H1 (cell line): ENCODE measurements around the gene CACNB4. TPM values are rescaled to one million over a fixed set of nuclear protein-coding genes. Genes with fewer than 3 reads are reported as not detected.

Experiments used
- CTCF ChIA-PET: fragments of 300-600 bp; sonication (Branson Sonifier 250); formaldehyde crosslinking; loops from one replicate; lab custom pipeline; 2021; ENCODE audit not compliant: partially characterized antibody; lab: Charles Lee
- POLR2A ChIA-PET: fragments of 300-600 bp; sonication (Branson Sonifier 250); formaldehyde crosslinking; loops from one replicate; lab custom pipeline; 2021; ENCODE audit warnings: inconsistent platforms; ENCODE audit not compliant: partially characterized antibody; lab: Charles Lee
- DNase-seq, 2 experiments: peaks; one replicate each; pipeline versions ENCODE4 v3.0.0 to v3.0.0-alpha.2; 2010 to 2022; ENCODE audit warnings: low spot score in 2 of 2, low read depth in 1 of 2, mixed read lengths in 1 of 2
- FAIRE-seq: peaks from 2 replicates; lab custom pipeline; 2011; peaks lifted over from hg19 to GRCh38; lab: Jason Lieb, UNC
- H2AFZ ChIP-seq: 2 replicates; pipeline ENCODE4 v1.8.1; 2012; ENCODE audit warnings: low read length, inconsistent platforms
- H2AK5ac ChIP-seq: 2 replicates; pipeline ENCODE4 v1.6.1; 2013; ENCODE audit warnings: low read depth, low read length
- H2BK120ac ChIP-seq: replicated peaks from 2 replicates; pipeline ENCODE3; 2013; ENCODE audit warnings: low read depth, low read length, inconsistent platforms
- H2BK12ac ChIP-seq: 2 replicates; pipeline ENCODE4 v1.6.1; 2013; ENCODE audit warnings: low read depth, low read length
- H2BK15ac ChIP-seq: 2 replicates; pipeline ENCODE4 v1.6.1; 2013; ENCODE audit warnings: low read length
- H2BK20ac ChIP-seq: 2 replicates; pipeline ENCODE4 v1.6.1; 2013; ENCODE audit warnings: low read length
- H2BK5ac ChIP-seq: 2 replicates; pipeline ENCODE4 v1.6.1; 2013; ENCODE audit warnings: low read depth, low read length
- H3K14ac ChIP-seq: 2 replicates; pipeline ENCODE4 v1.6.1; 2013; ENCODE audit warnings: inconsistent platforms; ENCODE audit not compliant: insufficient read length
- H3K18ac ChIP-seq: 2 replicates; pipeline ENCODE4 v1.6.1; 2013; ENCODE audit warnings: low read length; ENCODE audit errors: extremely low read depth
- H3K23ac ChIP-seq: 2 replicates; pipeline ENCODE4 v1.6.1; 2013; ENCODE audit warnings: inconsistent platforms; ENCODE audit not compliant: insufficient read length
- H3K23me2 ChIP-seq: 2 replicates; pipeline ENCODE4 v1.6.1; 2013; ENCODE audit warnings: low read depth, low read length
- H3K27ac ChIP-seq: 2 replicates; pipeline ENCODE4 v1.6.1; 2011; ENCODE audit warnings: low read depth, low read length, inconsistent platforms
- H3K27me3 ChIP-seq, 4 experiments: replicated peaks in 1 of 4; 1 replicate in 1 of 4; 2 replicates in 3 of 4; pipeline versions ENCODE4 v1.6.1 to v1.8.1; 2011 to 2013; ENCODE audit warnings: low read length in 3 of 4, mild to moderate bottlenecking in 3 of 4, inconsistent platforms in 2 of 4, mixed read lengths in 2 of 4, moderate library complexity in 1 of 4; ENCODE audit not compliant: control insufficient read depth in 3 of 4, insufficient read depth in 3 of 4; ENCODE audit errors: extremely low read depth in 1 of 4
- H3K36me3 ChIP-seq, 4 experiments: 2 replicates each; pipeline versions ENCODE4 v1.6.1 to v1.8.1; 2011 to 2013; ENCODE audit warnings: mild to moderate bottlenecking in 4 of 4, low read length in 3 of 4, moderate library complexity in 2 of 4, control low read depth in 1 of 4, inconsistent platforms in 1 of 4; ENCODE audit not compliant: insufficient read depth in 4 of 4, control insufficient read depth in 2 of 4
- H3K4ac ChIP-seq: replicated peaks from 2 replicates; pipeline ENCODE3; 2013; ENCODE audit warnings: low read length, low read depth, mixed read lengths, inconsistent platforms; ENCODE audit not compliant: insufficient read length
- H3K4me1 ChIP-seq, 4 experiments: replicated peaks in 1 of 4; 1 replicate in 1 of 4; 2 replicates in 3 of 4; pipeline versions ENCODE4 v1.6.1 to v1.8.1; 2011 to 2013; ENCODE audit warnings: low read length in 3 of 4, inconsistent platforms in 2 of 4, mixed read lengths in 1 of 4; ENCODE audit not compliant: insufficient read depth in 4 of 4, control insufficient read depth in 3 of 4
- H3K4me2 ChIP-seq, 2 experiments: 2 replicates each; pipeline versions ENCODE4 v1.6.1 to v1.8.1; 2011 to 2013; ENCODE audit warnings: low read depth in 2 of 2, low read length in 2 of 2, control low read depth in 1 of 2, inconsistent platforms in 1 of 2, mild to moderate bottlenecking in 1 of 2; ENCODE audit not compliant: insufficient read depth in 1 of 2
- H3K4me3 ChIP-seq, 4 experiments: fragments of 200-600, 300-600 bp in 1 of 4; sonication (generic), shearing (Covaris generic), sonication (Bioruptor Twin) in 1 of 4; 2 replicates each; pipeline versions ENCODE4 v1.5.1 to v1.8.1; 2011 to 2016; ENCODE audit warnings: low read length in 4 of 4, low read depth in 3 of 4, control low read depth in 2 of 4, inconsistent platforms in 2 of 4, mild to moderate bottlenecking in 2 of 4, mixed read lengths in 1 of 4, moderate library complexity in 1 of 4; ENCODE audit not compliant: insufficient read depth in 2 of 4; ENCODE audit errors: extremely low read depth in 1 of 4
- H3K56ac ChIP-seq: replicated peaks from 2 replicates; pipeline ENCODE3; 2013; ENCODE audit warnings: low read depth, mild to moderate bottlenecking, mixed read lengths, low read length, inconsistent platforms; ENCODE audit not compliant: insufficient read length
- H3K79me1 ChIP-seq: 2 replicates; pipeline ENCODE4 v1.6.1; 2013; ENCODE audit warnings: low read depth, low read length, control low read depth
- H3K79me2 ChIP-seq, 2 experiments: 2 replicates each; pipeline versions ENCODE4 v1.6.1 to v1.8.1; 2012 to 2013; ENCODE audit warnings: low read length in 2 of 2, mild to moderate bottlenecking in 2 of 2, inconsistent platforms in 1 of 2; ENCODE audit not compliant: insufficient read depth in 2 of 2, control insufficient read depth in 1 of 2
- H3K9ac ChIP-seq, 4 experiments: replicated peaks in 1 of 4; 1 replicate in 1 of 4; 2 replicates in 3 of 4; pipeline versions ENCODE4 v1.6.1 to v1.8.1; 2011 to 2013; ENCODE audit warnings: low read depth in 3 of 4, low read length in 3 of 4, control low read depth in 2 of 4, mild to moderate bottlenecking in 2 of 4, moderate library complexity in 2 of 4, inconsistent platforms in 1 of 4; ENCODE audit errors: extremely low read depth in 1 of 4
- H3K9me3 ChIP-seq, 2 experiments: 2 replicates each; pipeline versions ENCODE4 v1.6.1 to v1.8.1; 2012 to 2013; ENCODE audit warnings: mild to moderate bottlenecking in 2 of 2, moderate library complexity in 2 of 2, control low read depth in 1 of 2, inconsistent platforms in 1 of 2, low read depth in 1 of 2, low read length in 1 of 2, mixed read lengths in 1 of 2; ENCODE audit not compliant: insufficient read depth in 2 of 2
- H4K20me1 ChIP-seq, 2 experiments: replicated peaks in 1 of 2; 2 replicates each; pipeline versions ENCODE3 to v1.8.1; 2011 to 2013; ENCODE audit warnings: inconsistent platforms in 2 of 2, low read length in 2 of 2, mild to moderate bottlenecking in 1 of 2; ENCODE audit not compliant: insufficient read depth in 2 of 2, control insufficient read depth in 1 of 2
- H4K5ac ChIP-seq: 2 replicates; pipeline ENCODE4 v1.6.1; 2013; ENCODE audit warnings: low read length, low read depth, mixed read lengths, inconsistent platforms; ENCODE audit not compliant: insufficient read length
- H4K8ac ChIP-seq: 2 replicates; pipeline ENCODE4 v1.8.0; 2013; ENCODE audit warnings: mild to moderate bottlenecking, moderate library complexity, low read length, inconsistent platforms; ENCODE audit not compliant: insufficient read depth; ENCODE audit errors: extremely low read depth
- H4K91ac ChIP-seq: replicated peaks from 2 replicates; pipeline ENCODE3; 2013; ENCODE audit warnings: low read length, mixed read lengths, inconsistent platforms; ENCODE audit not compliant: insufficient read length
- CTBP2 ChIP-seq: IDR thresholded peaks from 2 replicates; pipeline ENCODE4 v1.7.0; 2011; ENCODE audit warnings: borderline replicate concordance, mild to moderate bottlenecking, moderate library complexity, mixed read lengths, low read length; ENCODE audit not compliant: insufficient read depth, insufficient read length
- EGR1 ChIP-seq: IDR thresholded peaks from 2 replicates; pipeline ENCODE4 v1.6.1; 2011; ENCODE audit warnings: low read depth, low read length, borderline replicate concordance
- FOSL1 ChIP-seq: IDR thresholded peaks from 2 replicates; pipeline ENCODE4 v1.6.1; 2011; ENCODE audit warnings: mild to moderate bottlenecking, low read depth, low read length, moderate library complexity; ENCODE audit not compliant: insufficient read depth
- JUND ChIP-seq: IDR thresholded peaks from 2 replicates; pipeline ENCODE4 v1.6.1; 2011; ENCODE audit warnings: mild to moderate bottlenecking, improper control_type of control experiment, low read length
- KDM4A ChIP-seq: IDR thresholded peaks from one replicate; pipeline ENCODE4 v1.7.1; 2012; ENCODE audit warnings: low read depth, mild to moderate bottlenecking, moderate library complexity, low read length, inconsistent platforms; ENCODE audit not compliant: severe bottlenecking
- RBBP5 ChIP-seq: IDR thresholded peaks from 2 replicates; pipeline ENCODE4 v1.7.1; 2012; ENCODE audit warnings: low read depth, mild to moderate bottlenecking, inconsistent platforms, low read length, moderate library complexity, borderline replicate concordance
- RNF2 ChIP-seq: fragments of 200-900, 300-1000 bp; sonication (generic); IDR thresholded peaks from 2 replicates; pipeline ENCODE4 v1.7.1; 2016; ENCODE audit warnings: borderline replicate concordance, low read depth, mild to moderate bottlenecking, antibody characterized with exemption, low read length; ENCODE audit not compliant: poor library complexity, severe bottlenecking; ENCODE audit errors: missing control alignments
- SRF ChIP-seq: IDR thresholded peaks from 2 replicates; pipeline ENCODE4 v1.6.1; 2011; ENCODE audit warnings: mild to moderate bottlenecking, low read depth, low read length, moderate library complexity
- TEAD4 ChIP-seq: IDR thresholded peaks from 2 replicates; pipeline ENCODE4 v1.6.1; 2012; ENCODE audit warnings: low read depth, low read length, inconsistent platforms, mixed read lengths
- WGBS, 2 experiments: shearing (Covaris generic) in 1 of 2; methylation state at CpG; one replicate each; pipeline versions ENCODE4 v1.1.6 to v1.1.7; 2013 to 2015; ENCODE audit warnings: low lambda C conversion rate in 2 of 2, mixed read lengths in 2 of 2, inconsistent platforms in 1 of 2, low coverage in 1 of 2, missing lambda C conversion rate in 1 of 2; ENCODE audit not compliant: insufficient replicate concordance in 2 of 2, insufficient coverage in 1 of 2, insufficient read length in 1 of 2; ENCODE audit errors: extremely low coverage in 1 of 2, missing lambda C conversion rate in 1 of 2; 5-methylcytosine and 5-hydroxymethylcytosine counted together
- polyA plus RNA-seq, 7 experiments: library from polyadenylated mRNA; depleted of rRNA in 3 of 7; stranded (reverse) in 5 of 7; unstranded in 2 of 7; fragments of >200 nt in 5 of 7; fragments of 200-250 nt in 2 of 7; gene quantifications; 1 replicate in 5 of 7; 2 replicates in 1 of 7; 4 replicates in 1 of 7; pipeline versions ENCODE4 v1.2.1 to v1.2.3, GENCODE V29; 2011 to 2013; ENCODE audit warnings: missing spikeins in 2 of 7, mixed read lengths in 2 of 7
- total RNA-seq: library from RNA; stranded (reverse); fragmentation: NEBNext Ultra II Directional; extraction: Animal tissue kit (Norgen Biotek cat#: 25700); gene quantifications from 2 replicates; pipeline ENCODE4 v1.2.1, GENCODE V29; 2021
- TF ChIP-seq, protein P1 (sequence below): IDR thresholded peaks from 2 replicates; pipeline ENCODE4 v1.6.1; 2011; ENCODE audit warnings: low read depth, mild to moderate bottlenecking, low read length; ENCODE audit not compliant: insufficient read depth

CACNB4 gene
- total and polyA plus RNA-seq, 2 of the 8 experiments (the other 6 are each of a cell fraction or from before 2014, with no cell fraction given), result 2.0 to 4.0 TPM

DNA sequence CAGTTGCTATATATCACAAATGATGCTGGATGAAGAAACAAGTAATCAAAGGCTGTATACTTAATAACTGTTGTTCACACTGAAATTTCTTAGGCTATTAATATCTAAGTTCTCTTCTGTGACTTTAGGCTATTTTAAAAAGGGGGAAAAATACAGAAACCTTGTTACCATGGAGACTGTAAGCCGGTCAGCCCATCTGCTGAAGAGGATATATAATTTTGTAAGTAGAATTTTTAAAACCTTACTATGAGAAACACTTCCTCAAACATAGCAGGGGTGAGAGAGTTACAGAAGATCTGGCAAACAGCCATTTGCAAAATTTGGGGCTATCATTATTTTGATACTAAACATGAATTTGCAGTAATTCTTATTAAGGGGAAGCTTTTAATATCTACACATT, 27.8 kb downstream of the CACNB4 start:
- H3K27me3 ChIP-seq, result no peaks in the 10 kb centered on the region
- DNase-seq (no peak), FAIRE-seq (no peak)
- no peak overlapping the region for H2BK12ac ChIP-seq
- H3K23ac ChIP-seq, result no peak overlapping the region
- H2BK20ac ChIP-seq, result no peak overlapping the region
- no peak overlapping the region for H3K9ac ChIP-seq
- ChIA-PET CTCF (no interaction called here), POLR2A (no interaction called here)
- H4K5ac ChIP-seq, result no peak overlapping the region
- H2BK15ac ChIP-seq, result no peak overlapping the region
- H2AFZ ChIP-seq, result no peak overlapping the region
- peaks cover 10% of the 10 kb centered on the region; the same call in 1 of the 2 replicates for H3K23me2 ChIP-seq
- H2BK120ac ChIP-seq, result no peak overlapping the region
- no peak overlapping the region for H2BK5ac ChIP-seq
- H4K91ac ChIP-seq, result no peak overlapping the region
- no peak overlapping the region for H3K56ac ChIP-seq
- peaks cover 2% of the 10 kb centered on the region; the same call in 1 of the 2 replicates for H3K79me1 ChIP-seq
- H3K18ac ChIP-seq, result no peak overlapping the region
- H2AK5ac ChIP-seq, result no peak overlapping the region
- H3K27ac ChIP-seq, result no peak overlapping the region
- H4K8ac ChIP-seq, result no peak overlapping the region
- peaks cover 0 to 8% (median 0%) of the 10 kb centered on the region in 4 experiments; a peak in 2 of 7 replicates for H3K4me1 ChIP-seq
- H4K20me1 ChIP-seq, result peaks cover 0 to 4% of the 10 kb centered on the region in 2 experiments
- no peak overlapping the region for H3K14ac ChIP-seq
- no peak overlapping the region for H3K4ac ChIP-seq
- WGBS, 2 experiments, result 86% methylated on average over 1 of the region's 1 CpG; no CpG with 5 or more reads in 1 of the 2 experiments
- H3K4me3 ChIP-seq, result no peak overlapping the region
- H3K9me3 ChIP-seq, result no peaks in the 10 kb centered on the region
- H3K79me2 ChIP-seq, result no peaks in the 10 kb centered on the region
- H3K36me3 ChIP-seq, result no peaks in the 10 kb centered on the region
- H3K4me2 ChIP-seq, result no peak overlapping the region
- TF ChIP-seq EGR1 (no peak), RBBP5 (no peak), RNF2 (no peak), KDM4A (no peak), CTBP2 (no peak), FOSL1 (no peak), TEAD4 (no peak), SRF (no peak), JUND (no peak)
- TF ChIP-seq, protein P1, sequence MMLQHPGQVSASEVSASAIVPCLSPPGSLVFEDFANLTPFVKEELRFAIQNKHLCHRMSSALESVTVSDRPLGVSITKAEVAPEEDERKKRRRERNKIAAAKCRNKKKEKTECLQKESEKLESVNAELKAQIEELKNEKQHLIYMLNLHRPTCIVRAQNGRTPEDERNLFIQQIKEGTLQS, result no peak
